ENCODE data around the gene RIIAD1. TPM values are rescaled to one million over a fixed set of nuclear protein-coding genes. Genes with fewer than 3 reads are reported as not detected.

Gene RIIAD1
- total and polyA plus RNA-seq, 4 experiments from 2014 or later: not detected

- no peaks in the 10 kb centered on the region for H3K9me3 ChIP-seq (ENCODE audit: control insufficient read depth in 1 of 2, low read length in 2 of 2)
- Mint-ChIP-seq H3K27me3 (peaks cover 38 to 55% of the 10 kb centered on the region in 2 donors), H3K4me3 (no peak overlapping the region), H3K36me3 (no peaks in the 10 kb centered on the region), H3K27ac (peak overlapping the region in 1 of 7 donors; percentile 39), H3K4me1 (peaks cover 12 to 30% (median 18%) of the 10 kb centered on the region in 4 donors), H3K9me3 (no peaks in the 10 kb centered on the region)
- H3K4me3 ChIP-seq (ENCODE audit: low read length in 2 of 2): no peak overlapping the region
- no peak overlapping the region for H3K27ac ChIP-seq (ENCODE audit: low read depth, low read length)
- H3K36me3 ChIP-seq (ENCODE audit: insufficient read depth, low read length): no peaks in the 10 kb centered on the region
- no peak for DNase-seq
- POLR2A ChIA-PET (ENCODE audit: partially characterized antibody): no interaction called here
- intact Hi-C loops (cut with micrococcal nuclease): no loop called here
- peaks cover 14% of the 10 kb centered on the region for H3K4me1 ChIP-seq (ENCODE audit: insufficient read depth, low read length)
- CTCF ChIA-PET (ENCODE audit: partially characterized antibody): interaction anchor here (1.1 to 1.4 kb wide), 2 partner anchors 19 to 303 kb away, joined by 3 to 5 read pairs; no protein-coding TSS in a partner anchor
- H3K27me3 ChIP-seq (ENCODE audit: insufficient read depth, low read length): peaks cover 22% of the 10 kb centered on the region
These were observed 5.5 kb upstream of the RIIAD1 start for GRCh38 chr1:151715726-151716404.

DNA sequence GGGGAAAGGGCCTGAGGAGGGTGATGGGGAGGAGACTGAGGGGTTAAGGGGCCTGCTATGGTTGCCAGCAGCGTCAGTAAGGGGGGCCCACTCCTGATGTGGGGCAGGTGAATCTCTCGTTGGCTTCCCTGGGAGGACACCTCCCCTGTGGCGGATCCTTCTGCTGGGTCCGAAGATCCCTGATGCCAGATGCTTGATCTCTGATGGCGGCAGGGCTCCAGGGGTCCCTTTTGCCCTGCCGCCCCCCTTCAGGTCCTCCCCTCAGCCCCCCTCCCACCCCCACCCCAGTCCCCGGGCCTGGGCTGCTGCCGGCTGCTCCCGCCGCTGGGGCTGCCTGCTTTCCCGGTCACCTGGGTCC is 4.9 kb upstream of the RIIAD1 start:
- peaks cover 17% of the 10 kb centered on the region for H3K4me1 ChIP-seq (ENCODE audit: insufficient read depth, low read length)
- peaks cover 14 to 35% (median 22%) of the 10 kb centered on the region in 4 donors for H3K4me1 Mint-ChIP-seq
- ChIA-PET CTCF (ENCODE audit: partially characterized antibody) (interaction anchor here (1.0 to 1.4 kb wide), 3 partner anchors 18 to 304 kb away, joined by 3 to 5 read pairs (median 3); no protein-coding TSS in a partner anchor), POLR2A (ENCODE audit: partially characterized antibody) (interaction anchor here (1.0 kb wide), 1 partner anchor 120 kb away, joined by 4 read pairs; no protein-coding TSS in a partner anchor)
- no peaks in the 10 kb centered on the region for H3K36me3 ChIP-seq (ENCODE audit: insufficient read depth, low read length)
- intact Hi-C loops (cut with micrococcal nuclease): no loop called here
- H3K9me3 Mint-ChIP-seq: no peaks in the 10 kb centered on the region
- no peaks in the 10 kb centered on the region for H3K36me3 Mint-ChIP-seq
- no peaks in the 10 kb centered on the region for H3K9me3 ChIP-seq (ENCODE audit: control insufficient read depth in 1 of 2, low read length in 2 of 2)
- peak overlapping the region in 1 of 7 donors; percentile 39 for H3K27ac Mint-ChIP-seq
- H3K27me3 Mint-ChIP-seq: peaks cover 38 to 56% of the 10 kb centered on the region in 2 donors
- H3K27ac ChIP-seq (ENCODE audit: low read depth, low read length): no peak overlapping the region
- no peak overlapping the region for H3K4me3 ChIP-seq (ENCODE audit: low read length in 2 of 2)
- no peak overlapping the region for H3K4me3 Mint-ChIP-seq
- peaks cover 22% of the 10 kb centered on the region for H3K27me3 ChIP-seq (ENCODE audit: insufficient read depth, low read length)
- DNase-seq: no peak

DNA sequence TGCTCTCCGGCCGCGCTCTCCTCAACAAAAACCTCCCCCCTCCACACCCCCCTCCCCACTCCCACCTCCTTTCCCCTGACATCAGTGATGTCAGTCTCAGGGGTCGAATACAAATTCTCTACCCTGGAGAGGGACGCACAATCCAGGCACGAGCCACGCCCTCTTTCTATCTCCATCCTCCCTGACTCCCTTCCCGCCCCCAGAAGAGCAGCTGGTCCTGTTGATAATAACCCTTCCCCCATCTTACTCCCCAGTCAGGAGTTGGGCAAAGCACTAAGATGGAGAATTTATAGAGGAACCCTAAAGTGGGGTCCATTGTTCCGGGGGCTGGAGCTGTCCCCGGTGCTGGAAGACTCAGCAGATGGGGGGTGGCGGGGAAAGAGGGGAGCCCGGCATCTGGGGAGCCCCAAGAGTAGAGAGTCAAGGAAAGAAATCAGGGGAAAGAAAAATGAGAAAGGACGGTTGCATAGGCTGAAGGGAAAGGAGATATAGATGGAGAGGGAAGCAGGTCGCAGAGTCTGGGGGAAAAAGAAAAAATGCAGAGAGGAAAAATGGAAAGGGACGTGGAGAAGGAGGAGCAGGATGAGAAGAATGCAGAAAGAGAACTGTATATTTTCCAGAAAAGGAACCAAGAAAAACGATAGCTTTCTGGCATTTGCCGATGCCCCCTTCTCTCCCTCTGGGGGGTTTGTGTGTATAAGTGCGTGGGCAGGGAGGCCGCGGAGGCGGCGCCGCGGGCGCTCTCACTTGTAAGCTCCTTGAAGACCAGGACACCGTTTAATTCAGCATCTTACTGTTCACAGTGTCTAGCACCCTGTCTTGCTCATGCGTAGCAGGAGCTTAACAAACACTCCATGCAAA is 4.3 kb upstream of the RIIAD1 start, which contains the start of gene CELF3:
Gene CELF3, minus strand, starts transcription at position 33 of the 861 bp plus-strand sequence. CDS start 783 bp downstream, outside the sequence.
- POLR2A ChIA-PET (ENCODE audit: partially characterized antibody): interaction anchor here (0.6 to 1.0 kb wide), 2 partner anchors 119 to 146 kb away, joined by 3 to 4 read pairs; no protein-coding TSS in a partner anchor

DNA sequence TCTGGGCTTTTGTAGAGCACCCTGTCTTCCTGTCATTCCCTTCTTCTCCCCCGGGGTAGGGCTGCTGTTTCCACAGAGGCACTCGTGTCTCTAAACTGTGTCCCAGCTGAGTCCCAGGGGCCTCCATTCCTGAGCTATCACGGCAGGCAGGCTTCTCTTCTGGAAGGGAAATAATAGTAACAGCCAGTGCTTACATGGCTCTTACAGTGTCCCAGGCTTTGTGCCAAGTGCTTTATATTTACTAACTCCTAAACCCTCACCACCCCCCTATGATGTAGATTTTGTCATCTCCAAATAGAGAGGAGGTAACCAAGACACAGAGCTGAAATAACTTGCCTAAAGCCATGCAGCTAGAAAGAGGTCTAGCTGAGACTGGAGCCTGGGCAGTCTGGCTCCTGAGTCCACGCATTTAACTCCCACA is 3.3 kb upstream of the RIIAD1 start:
- Mint-ChIP-seq H3K36me3 (no peaks in the 10 kb centered on the region), H3K4me3 (peak overlapping the region in 1 of 8 donors; percentile 27), H3K27ac (peak overlapping the region in 1 of 7 donors; percentile 13), H3K27me3 (peaks cover 36 to 58% of the 10 kb centered on the region in 2 donors), H3K9me3 (no peaks in the 10 kb centered on the region), H3K4me1 (peaks cover 14 to 37% (median 27%) of the 10 kb centered on the region in 4 donors)
- no peak for DNase-seq
- CTCF ChIA-PET (ENCODE audit: partially characterized antibody): no interaction called here
- H3K27me3 ChIP-seq (ENCODE audit: insufficient read depth, low read length): peaks cover 33% of the 10 kb centered on the region
- no peak overlapping the region for H3K27ac ChIP-seq (ENCODE audit: low read depth, low read length)
- H3K9me3 ChIP-seq (ENCODE audit: control insufficient read depth in 1 of 2, low read length in 2 of 2): no peaks in the 10 kb centered on the region
- no peak overlapping the region for H3K4me3 ChIP-seq (ENCODE audit: low read length in 2 of 2)
- H3K36me3 ChIP-seq (ENCODE audit: insufficient read depth, low read length): no peaks in the 10 kb centered on the region
- intact Hi-C loops (cut with micrococcal nuclease): no loop called here
- POLR2A ChIA-PET (ENCODE audit: partially characterized antibody): no interaction called here
- peaks cover 27% of the 10 kb centered on the region for H3K4me1 ChIP-seq (ENCODE audit: insufficient read depth, low read length)

More for the DNA sequence above, 4.3 kb upstream of the RIIAD1 start, which contains the start of gene CELF3:
- Mint-ChIP-seq H3K27me3 (peaks cover 38 to 57% of the 10 kb centered on the region in 2 donors), H3K27ac (peak within 1 kb of the TSS in 5 of 7 donors; percentile 13 to 71 (median 39)), H3K36me3 (no peaks in the 10 kb centered on the region), H3K4me1 (peaks cover 14 to 37% (median 25%) of the 10 kb centered on the region in 4 donors), H3K9me3 (no peaks in the 10 kb centered on the region), H3K4me3 (peak within 1 kb of the TSS in 6 of 8 donors; percentile 39 to 74 (median 54))
- peaks cover 23% of the 10 kb centered on the region for H3K4me1 ChIP-seq (ENCODE audit: insufficient read depth, low read length)
- peak; percentile 29 to 48 (median 34) for DNase-seq
- intact Hi-C loops (cut with micrococcal nuclease): no loop called here
- H3K36me3 ChIP-seq (ENCODE audit: insufficient read depth, low read length): no peaks in the 10 kb centered on the region
- H3K9me3 ChIP-seq (ENCODE audit: control insufficient read depth in 1 of 2, low read length in 2 of 2): no peaks in the 10 kb centered on the region
- no peak within 1 kb of the TSS for H3K4me3 ChIP-seq (ENCODE audit: low read length in 2 of 2)
- peaks cover 25% of the 10 kb centered on the region for H3K27me3 ChIP-seq (ENCODE audit: insufficient read depth, low read length)
- H3K27ac ChIP-seq (ENCODE audit: low read depth, low read length): no peak within 1 kb of the TSS
- CTCF ChIA-PET (ENCODE audit: partially characterized antibody): interaction anchor here (1.0 to 1.4 kb wide), 3 partner anchors 18 to 304 kb away, joined by 3 to 5 read pairs (median 3); no protein-coding TSS in a partner anchor

DNA sequence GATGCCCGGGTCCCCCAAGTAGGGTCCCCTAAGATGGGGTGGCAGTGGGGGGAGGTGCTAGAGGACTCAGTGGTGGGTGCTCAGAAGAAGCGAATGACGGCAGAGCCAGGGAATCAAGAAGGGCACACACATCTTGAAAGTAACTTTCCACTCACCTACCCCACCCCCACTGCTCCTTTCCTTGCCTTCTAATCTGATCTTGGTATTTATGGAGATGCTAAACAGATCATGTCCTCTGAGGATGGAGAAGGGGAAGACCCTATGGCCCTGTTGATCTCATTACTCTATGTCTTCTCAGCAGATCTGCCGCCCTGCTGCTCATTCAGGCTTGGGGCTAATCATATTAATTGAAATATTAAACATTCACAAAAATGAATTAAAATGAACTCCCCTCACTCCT is 2.7 kb upstream of the RIIAD1 start:
- no peaks in the 10 kb centered on the region for H3K36me3 ChIP-seq (ENCODE audit: insufficient read depth, low read length)
- ChIA-PET CTCF (ENCODE audit: partially characterized antibody) (no interaction called here), POLR2A (ENCODE audit: partially characterized antibody) (no interaction called here)
- peaks cover 27% of the 10 kb centered on the region for H3K4me1 ChIP-seq (ENCODE audit: insufficient read depth, low read length)
- H3K27ac ChIP-seq (ENCODE audit: low read depth, low read length): no peak overlapping the region
- Mint-ChIP-seq H3K9me3 (no peaks in the 10 kb centered on the region), H3K4me3 (no peak overlapping the region), H3K36me3 (no peaks in the 10 kb centered on the region), H3K4me1 (peaks cover 14 to 37% (median 27%) of the 10 kb centered on the region in 4 donors), H3K27ac (peak overlapping the region in 1 of 7 donors; percentile 3), H3K27me3 (peaks cover 34 to 56% of the 10 kb centered on the region in 2 donors)
- no peaks in the 10 kb centered on the region for H3K9me3 ChIP-seq (ENCODE audit: control insufficient read depth in 1 of 2, low read length in 2 of 2)
- peaks cover 35% of the 10 kb centered on the region for H3K27me3 ChIP-seq (ENCODE audit: insufficient read depth, low read length)
- DNase-seq: no peak
- intact Hi-C loops (cut with micrococcal nuclease): no loop called here
- H3K4me3 ChIP-seq (ENCODE audit: low read length in 2 of 2): no peak overlapping the region

GRCh38 chr1:151720125-151720524 is 1.2 kb upstream of the RIIAD1 start:
- peaks cover 29 to 49% of the 10 kb centered on the region in 2 donors for H3K27me3 Mint-ChIP-seq
- H3K9me3 Mint-ChIP-seq: no peaks in the 10 kb centered on the region
- H3K4me1 ChIP-seq (ENCODE audit: insufficient read depth, low read length): peaks cover 27% of the 10 kb centered on the region
- no peak overlapping the region for H3K4me3 ChIP-seq (ENCODE audit: low read length in 2 of 2)
- peaks cover 39% of the 10 kb centered on the region for H3K27me3 ChIP-seq (ENCODE audit: insufficient read depth, low read length)
- H3K36me3 Mint-ChIP-seq: no peaks in the 10 kb centered on the region
- DNase-seq: no peak
- peak overlapping the region in 6 of 8 donors; percentile 10 to 84 (median 26) for H3K4me3 Mint-ChIP-seq
- no peaks in the 10 kb centered on the region for H3K36me3 ChIP-seq (ENCODE audit: insufficient read depth, low read length)
- peaks cover 14 to 37% (median 27%) of the 10 kb centered on the region in 4 donors for H3K4me1 Mint-ChIP-seq
- POLR2A ChIA-PET (ENCODE audit: partially characterized antibody): no interaction called here
- intact Hi-C loops (cut with micrococcal nuclease): no loop called here
- CTCF ChIA-PET (ENCODE audit: partially characterized antibody): interaction anchor here (1.2 kb wide), 1 partner anchor 15 kb away, joined by 3 read pairs; no protein-coding TSS in a partner anchor
- H3K27ac ChIP-seq (ENCODE audit: low read depth, low read length): no peak overlapping the region
- H3K27ac Mint-ChIP-seq: peak overlapping the region in 1 of 7 donors; percentile 32
- no peaks in the 10 kb centered on the region for H3K9me3 ChIP-seq (ENCODE audit: control insufficient read depth in 1 of 2, low read length in 2 of 2)

Measured in CD4-positive, alpha-beta memory T cell (primary cell).